NCI-H345 treated with DMSO at 0.1 percent for 48 hours (cell line): ENCODE data around the gene ELMO1.

Source experiments
- DNase-seq: peaks from one replicate; lab custom pipeline; 2025; ENCODE audit not compliant: unreplicated experiment; lab: John Stamatoyannopoulos, UW

ELMO1 gene

GRCh38 chr7:37376386-37376785 is 72.3 kb downstream of the ELMO1 start:
- DNase-seq: no peak

- DNase-seq: no peak
Observed at GRCh38 chr7:37372750-37373149, 75.9 kb downstream of the ELMO1 start.

GRCh38 chr7:37371755-37372154 is 76.9 kb downstream of the ELMO1 start:
- no peak for DNase-seq

- no peak for DNase-seq
Observed at GRCh38 chr7:37369906-37370305, 78.8 kb downstream of the ELMO1 start.

GRCh38 chr7:37368540-37368939 is 80.1 kb downstream of the ELMO1 start:
- no peak for DNase-seq

- DNase-seq: no peak
Observed at GRCh38 chr7:37367010-37367409, 81.7 kb downstream of the ELMO1 start.

- DNase-seq: no peak
Observed at GRCh38 chr7:37366445-37366844, 82.2 kb downstream of the ELMO1 start.

GRCh38 chr7:37365405-37365804 is 83.3 kb downstream of the ELMO1 start:
- DNase-seq: no peak

GRCh38 chr7:37364856-37365255 is 83.8 kb downstream of the ELMO1 start:
- DNase-seq: no peak

GRCh38 chr7:37363536-37364491 is 84.8 kb downstream of the ELMO1 start:
- DNase-seq: no peak

- no peak for DNase-seq
Observed at GRCh38 chr7:37362802-37363201, 85.9 kb downstream of the ELMO1 start.

GRCh38 chr7:37360484-37360883 is 88.2 kb downstream of the ELMO1 start:
- DNase-seq: no peak

- no peak for DNase-seq
Observed at GRCh38 chr7:37359662-37360444, 88.8 kb downstream of the ELMO1 start.

- DNase-seq: no peak
Observed at GRCh38 chr7:37359180-37359579, 89.5 kb downstream of the ELMO1 start.

- no peak for DNase-seq
Observed at GRCh38 chr7:37357637-37357996, 91.0 kb downstream of the ELMO1 start.

GRCh38 chr7:37356911-37357636 is 91.6 kb downstream of the ELMO1 start:
- no peak for DNase-seq

GRCh38 chr7:37354656-37355131 is 94.0 kb downstream of the ELMO1 start:
- no peak for DNase-seq

- DNase-seq: no peak
Observed at GRCh38 chr7:37353949-37354655, 94.6 kb downstream of the ELMO1 start.

GRCh38 chr7:37352974-37353948 is 95.4 kb downstream of the ELMO1 start:
- DNase-seq: peak; percentile 21
